HepG2 (cell line): ENCODE data around the gene SLC22A31. TPM values are rescaled to one million over a fixed set of nuclear protein-coding genes. Genes with fewer than 3 reads are reported as not detected.

ENCODE experiments used
- KDM2A ChIP-seq: sonication (generic); formaldehyde crosslinking; IDR thresholded peaks from 2 replicates; pipeline ENCODE4 v1.4.0; 2020; ENCODE audit warnings: low read depth, missing genetic modification reagents, borderline replicate concordance
- NCOA1 ChIP-seq: sonication (generic); formaldehyde crosslinking; IDR thresholded peaks from 2 replicates; pipeline ENCODE4 v1.9.0; 2021; ENCODE audit warnings: missing genetic modification reagents
- NRL ChIP-seq: sonication (generic); formaldehyde crosslinking; IDR thresholded peaks from 2 replicates; pipeline ENCODE4 v1.5.0; 2020; ENCODE audit warnings: missing genetic modification reagents, mild to moderate bottlenecking, moderate library complexity, borderline replicate concordance
- TBX3 ChIP-seq: fragments of 450-650 bp; IDR thresholded peaks from 2 replicates; pipeline ENCODE4 v1.6.1; 2017; ENCODE audit warnings: antibody characterized with exemption, mild to moderate bottlenecking, inconsistent platforms, borderline replicate concordance
- ZNF264 ChIP-seq: sonication (generic); formaldehyde crosslinking; IDR thresholded peaks from 2 replicates; pipeline ENCODE4 v1.4.0; 2020; ENCODE audit warnings: missing genetic modification reagents
- ZNF891 ChIP-seq: sonication (generic); formaldehyde crosslinking; IDR thresholded peaks from 2 replicates; pipeline ENCODE4 v1.5.0; 2020; ENCODE audit warnings: mild to moderate bottlenecking, missing genetic modification reagents
- polyA plus RNA-seq, 8 experiments: library from polyadenylated mRNA; depleted of rRNA in 3 of 8; stranded (reverse) in 7 of 8; unstranded in 1 of 8; fragments of >200 nt; fragmentation: Illumina TruSeq in 4 of 8; extraction: Trizol in 4 of 8; gene quantifications; 2 replicates each; pipeline versions ENCODE4 v1.2.1 to v1.2.3, GENCODE V29; 2011 to 2016; ENCODE audit warnings: low read depth in 4 of 8, missing spikeins in 1 of 8, mixed read lengths in 1 of 8; ENCODE audit not compliant: insufficient read depth in 1 of 8
- total RNA-seq, 5 experiments: library from RNA; depleted of rRNA; stranded (reverse); fragments of >200 nt; fragmentation: Illumina TruSeq; extraction: Trizol; gene quantifications; 2 replicates each; pipeline ENCODE4 v1.2.3, GENCODE V29; 2016; ENCODE audit warnings: low read depth in 1 of 5
- TF ChIP-seq, protein P1 (sequence below): sonication (generic); formaldehyde crosslinking; IDR thresholded peaks from 2 replicates; pipeline ENCODE4 v1.5.1; 2020; ENCODE audit warnings: mild to moderate bottlenecking, missing genetic modification reagents, moderate library complexity
- TF ChIP-seq, protein P2 (sequence below): sonication (generic); formaldehyde crosslinking; IDR thresholded peaks from 2 replicates; pipeline ENCODE4 v1.5.0; 2020; ENCODE audit warnings: missing genetic modification reagents, mild to moderate bottlenecking, borderline replicate concordance
- TF ChIP-seq, protein P3 (sequence below): sonication (generic); formaldehyde crosslinking; IDR thresholded peaks from 2 replicates; pipeline ENCODE4 v1.4.0; 2020; ENCODE audit warnings: low read depth, mild to moderate bottlenecking, missing genetic modification reagents
- TF ChIP-seq, protein P4 (sequence below): sonication (generic); formaldehyde crosslinking; IDR thresholded peaks from 2 replicates; pipeline ENCODE4 v1.4.0; 2020; ENCODE audit warnings: mild to moderate bottlenecking, missing genetic modification reagents
- TF ChIP-seq, protein P5 (sequence below): sonication (generic); formaldehyde crosslinking; IDR thresholded peaks from 2 replicates; pipeline ENCODE4 v1.5.0; 2020; ENCODE audit warnings: mild to moderate bottlenecking, missing genetic modification reagents
- TF ChIP-seq, protein P6 (sequence below): sonication (generic); formaldehyde crosslinking; IDR thresholded peaks from 2 replicates; pipeline ENCODE4 v1.5.0; 2020; ENCODE audit warnings: mild to moderate bottlenecking, missing genetic modification reagents, borderline replicate concordance

SLC22A31 gene
- total and polyA plus RNA-seq, 2 of the 13 experiments (the other 11 are each of a cell fraction or from before 2014, with no cell fraction given) = 67.3 to 83.3 TPM

DNA sequence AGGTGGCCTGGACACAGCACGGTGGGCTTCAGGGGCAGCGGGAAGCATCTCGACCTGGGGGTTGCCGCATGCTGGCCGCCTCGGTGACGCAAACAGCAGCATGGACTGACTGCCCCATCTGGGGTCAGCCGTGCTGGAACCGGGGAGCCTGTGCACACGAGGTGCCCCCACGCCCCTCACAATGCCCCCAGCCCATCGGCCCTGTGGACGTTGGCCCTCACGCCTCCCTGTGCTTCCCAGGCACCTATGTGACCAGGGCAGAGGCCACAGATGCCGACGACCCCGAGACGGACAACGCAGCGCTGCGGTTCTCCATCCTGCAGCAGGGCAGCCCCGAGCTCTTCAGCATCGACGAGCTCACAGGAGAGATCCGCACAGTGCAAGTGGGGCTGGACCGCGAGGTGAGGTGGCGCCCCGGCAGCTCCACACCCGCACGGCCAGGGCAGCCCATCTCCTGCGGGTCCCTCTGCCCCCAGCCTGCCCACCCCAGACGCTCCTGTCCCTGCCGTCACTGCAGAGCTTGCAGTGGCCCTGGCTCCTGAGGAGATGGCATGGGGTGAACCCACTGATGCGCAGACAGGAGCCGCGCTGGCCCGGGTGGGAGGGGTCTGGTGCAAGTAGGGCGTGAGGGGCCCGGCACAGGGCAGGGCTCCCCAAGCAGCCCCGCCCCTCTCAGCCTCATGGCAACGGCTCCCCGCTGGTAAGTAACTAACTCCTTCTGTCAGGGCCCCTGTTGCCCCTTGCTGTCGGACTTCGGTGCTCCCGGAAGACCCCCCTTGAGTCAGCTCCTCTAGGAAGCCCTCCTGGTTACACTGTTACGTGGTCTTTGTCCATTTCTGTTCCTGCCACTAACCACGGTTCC is 15.2 kb downstream of the SLC22A31 start (continued):
- TF ChIP-seq, protein P1, sequence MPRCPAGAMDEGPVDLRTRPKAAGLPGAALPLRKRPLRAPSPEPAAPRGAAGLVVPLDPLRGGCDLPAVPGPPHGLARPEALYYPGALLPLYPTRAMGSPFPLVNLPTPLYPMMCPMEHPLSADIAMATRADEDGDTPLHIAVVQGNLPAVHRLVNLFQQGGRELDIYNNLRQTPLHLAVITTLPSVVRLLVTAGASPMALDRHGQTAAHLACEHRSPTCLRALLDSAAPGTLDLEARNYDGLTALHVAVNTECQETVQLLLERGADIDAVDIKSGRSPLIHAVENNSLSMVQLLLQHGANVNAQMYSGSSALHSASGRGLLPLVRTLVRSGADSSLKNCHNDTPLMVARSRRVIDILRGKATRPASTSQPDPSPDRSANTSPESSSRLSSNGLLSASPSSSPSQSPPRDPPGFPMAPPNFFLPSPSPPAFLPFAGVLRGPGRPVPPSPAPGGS (CRISPR knock-in tag) = 0 out of 2 replicates have a peak, but pooled peaks have one; percentile 33
- TF ChIP-seq NCOA1 (CRISPR knock-in tag) (no peak), TBX3 (peak; percentile 24; the same call in 1 of the 2 replicates), ZNF264 (CRISPR knock-in tag) (0 out of 2 replicates have a peak, but pooled peaks have one; percentile 30), ZNF891 (CRISPR knock-in tag) (0 out of 2 replicates have a peak, but pooled peaks have one; percentile 78), NRL (0 out of 2 replicates have a peak, but pooled peaks have one; percentile 14), KDM2A (peak; percentile 79)
- TF ChIP-seq, protein P2, sequence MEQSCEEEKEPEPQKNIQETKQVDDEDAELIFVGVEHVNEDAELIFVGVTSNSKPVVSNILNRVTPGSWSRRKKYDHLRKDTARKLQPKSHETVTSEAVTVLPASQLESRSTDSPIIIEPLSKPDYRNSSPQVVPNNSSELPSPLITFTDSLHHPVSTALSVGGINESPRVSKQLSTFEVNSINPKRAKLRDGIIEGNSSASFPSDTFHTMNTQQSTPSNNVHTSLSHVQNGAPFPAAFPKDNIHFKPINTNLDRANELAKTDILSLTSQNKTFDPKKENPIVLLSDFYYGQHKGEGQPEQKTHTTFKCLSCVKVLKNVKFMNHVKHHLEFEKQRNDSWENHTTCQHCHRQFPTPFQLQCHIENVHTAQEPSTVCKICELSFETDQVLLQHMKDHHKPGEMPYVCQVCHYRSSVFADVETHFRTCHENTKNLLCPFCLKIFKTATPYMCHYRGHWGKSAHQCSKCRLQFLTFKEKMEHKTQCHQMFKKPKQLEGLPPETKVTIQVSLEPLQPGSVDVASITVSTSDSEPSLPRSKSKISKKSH (CRISPR knock-in tag) = peak; percentile 29; the same call in 1 of the 2 replicates
- TF ChIP-seq, protein P3, sequence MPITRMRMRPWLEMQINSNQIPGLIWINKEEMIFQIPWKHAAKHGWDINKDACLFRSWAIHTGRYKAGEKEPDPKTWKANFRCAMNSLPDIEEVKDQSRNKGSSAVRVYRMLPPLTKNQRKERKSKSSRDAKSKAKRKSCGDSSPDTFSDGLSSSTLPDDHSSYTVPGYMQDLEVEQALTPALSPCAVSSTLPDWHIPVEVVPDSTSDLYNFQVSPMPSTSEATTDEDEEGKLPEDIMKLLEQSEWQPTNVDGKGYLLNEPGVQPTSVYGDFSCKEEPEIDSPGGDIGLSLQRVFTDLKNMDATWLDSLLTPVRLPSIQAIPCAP (CRISPR knock-in tag) = no peak
- TF ChIP-seq, protein P4, sequence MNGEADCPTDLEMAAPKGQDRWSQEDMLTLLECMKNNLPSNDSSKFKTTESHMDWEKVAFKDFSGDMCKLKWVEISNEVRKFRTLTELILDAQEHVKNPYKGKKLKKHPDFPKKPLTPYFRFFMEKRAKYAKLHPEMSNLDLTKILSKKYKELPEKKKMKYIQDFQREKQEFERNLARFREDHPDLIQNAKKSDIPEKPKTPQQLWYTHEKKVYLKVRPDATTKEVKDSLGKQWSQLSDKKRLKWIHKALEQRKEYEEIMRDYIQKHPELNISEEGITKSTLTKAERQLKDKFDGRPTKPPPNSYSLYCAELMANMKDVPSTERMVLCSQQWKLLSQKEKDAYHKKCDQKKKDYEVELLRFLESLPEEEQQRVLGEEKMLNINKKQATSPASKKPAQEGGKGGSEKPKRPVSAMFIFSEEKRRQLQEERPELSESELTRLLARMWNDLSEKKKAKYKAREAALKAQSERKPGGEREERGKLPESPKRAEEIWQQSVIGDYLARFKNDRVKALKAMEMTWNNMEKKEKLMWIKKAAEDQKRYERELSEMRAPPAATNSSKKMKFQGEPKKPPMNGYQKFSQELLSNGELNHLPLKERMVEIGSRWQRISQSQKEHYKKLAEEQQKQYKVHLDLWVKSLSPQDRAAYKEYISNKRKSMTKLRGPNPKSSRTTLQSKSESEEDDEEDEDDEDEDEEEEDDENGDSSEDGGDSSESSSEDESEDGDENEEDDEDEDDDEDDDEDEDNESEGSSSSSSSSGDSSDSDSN (CRISPR knock-in tag) = peak; percentile 37
- TF ChIP-seq, protein P5, sequence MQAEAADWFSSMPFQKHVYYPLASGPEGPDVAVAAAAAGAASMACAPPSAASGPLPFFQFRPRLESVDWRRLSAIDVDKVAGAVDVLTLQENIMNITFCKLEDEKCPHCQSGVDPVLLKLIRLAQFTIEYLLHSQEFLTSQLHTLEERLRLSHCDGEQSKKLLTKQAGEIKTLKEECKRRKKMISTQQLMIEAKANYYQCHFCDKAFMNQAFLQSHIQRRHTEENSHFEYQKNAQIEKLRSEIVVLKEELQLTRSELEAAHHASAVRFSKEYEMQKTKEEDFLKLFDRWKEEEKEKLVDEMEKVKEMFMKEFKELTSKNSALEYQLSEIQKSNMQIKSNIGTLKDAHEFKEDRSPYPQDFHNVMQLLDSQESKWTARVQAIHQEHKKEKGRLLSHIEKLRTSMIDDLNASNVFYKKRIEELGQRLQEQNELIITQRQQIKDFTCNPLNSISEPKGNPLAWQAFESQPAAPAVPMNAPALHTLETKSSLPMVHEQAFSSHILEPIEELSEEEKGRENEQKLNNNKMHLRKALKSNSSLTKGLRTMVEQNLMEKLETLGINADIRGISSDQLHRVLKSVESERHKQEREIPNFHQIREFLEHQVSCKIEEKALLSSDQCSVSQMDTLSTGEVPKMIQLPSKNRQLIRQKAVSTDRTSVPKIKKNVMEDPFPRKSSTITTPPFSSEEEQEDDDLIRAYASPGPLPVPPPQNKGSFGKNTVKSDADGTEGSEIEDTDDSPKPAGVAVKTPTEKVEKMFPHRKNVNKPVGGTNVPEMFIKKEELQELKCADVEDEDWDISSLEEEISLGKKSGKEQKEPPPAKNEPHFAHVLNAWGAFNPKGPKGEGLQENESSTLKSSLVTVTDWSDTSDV = 0 out of 2 replicates have a peak, but pooled peaks have one; percentile 68
- TF ChIP-seq, protein P6, sequence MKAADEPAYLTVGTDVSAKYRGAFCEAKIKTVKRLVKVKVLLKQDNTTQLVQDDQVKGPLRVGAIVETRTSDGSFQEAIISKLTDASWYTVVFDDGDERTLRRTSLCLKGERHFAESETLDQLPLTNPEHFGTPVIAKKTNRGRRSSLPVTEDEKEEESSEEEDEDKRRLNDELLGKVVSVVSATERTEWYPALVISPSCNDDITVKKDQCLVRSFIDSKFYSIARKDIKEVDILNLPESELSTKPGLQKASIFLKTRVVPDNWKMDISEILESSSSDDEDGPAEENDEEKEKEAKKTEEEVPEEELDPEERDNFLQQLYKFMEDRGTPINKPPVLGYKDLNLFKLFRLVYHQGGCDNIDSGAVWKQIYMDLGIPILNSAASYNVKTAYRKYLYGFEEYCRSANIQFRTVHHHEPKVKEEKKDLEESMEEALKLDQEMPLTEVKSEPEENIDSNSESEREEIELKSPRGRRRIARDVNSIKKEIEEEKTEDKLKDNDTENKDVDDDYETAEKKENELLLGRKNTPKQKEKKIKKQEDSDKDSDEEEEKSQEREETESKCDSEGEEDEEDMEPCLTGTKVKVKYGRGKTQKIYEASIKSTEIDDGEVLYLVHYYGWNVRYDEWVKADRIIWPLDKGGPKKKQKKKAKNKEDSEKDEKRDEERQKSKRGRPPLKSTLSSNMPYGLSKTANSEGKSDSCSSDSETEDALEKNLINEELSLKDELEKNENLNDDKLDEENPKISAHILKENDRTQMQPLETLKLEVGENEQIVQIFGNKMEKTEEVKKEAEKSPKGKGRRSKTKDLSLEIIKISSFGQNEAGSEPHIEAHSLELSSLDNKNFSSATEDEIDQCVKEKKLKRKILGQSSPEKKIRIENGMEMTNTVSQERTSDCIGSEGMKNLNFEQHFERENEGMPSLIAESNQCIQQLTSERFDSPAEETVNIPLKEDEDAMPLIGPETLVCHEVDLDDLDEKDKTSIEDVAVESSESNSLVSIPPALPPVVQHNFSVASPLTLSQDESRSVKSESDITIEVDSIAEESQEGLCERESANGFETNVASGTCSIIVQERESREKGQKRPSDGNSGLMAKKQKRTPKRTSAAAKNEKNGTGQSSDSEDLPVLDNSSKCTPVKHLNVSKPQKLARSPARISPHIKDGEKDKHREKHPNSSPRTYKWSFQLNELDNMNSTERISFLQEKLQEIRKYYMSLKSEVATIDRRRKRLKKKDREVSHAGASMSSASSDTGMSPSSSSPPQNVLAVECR (CRISPR knock-in tag) = 0 out of 2 replicates have a peak, but pooled peaks have one; percentile 6
